Measurements from ENCODE around the gene ZHX3.

ZHX3 gene

DNA sequence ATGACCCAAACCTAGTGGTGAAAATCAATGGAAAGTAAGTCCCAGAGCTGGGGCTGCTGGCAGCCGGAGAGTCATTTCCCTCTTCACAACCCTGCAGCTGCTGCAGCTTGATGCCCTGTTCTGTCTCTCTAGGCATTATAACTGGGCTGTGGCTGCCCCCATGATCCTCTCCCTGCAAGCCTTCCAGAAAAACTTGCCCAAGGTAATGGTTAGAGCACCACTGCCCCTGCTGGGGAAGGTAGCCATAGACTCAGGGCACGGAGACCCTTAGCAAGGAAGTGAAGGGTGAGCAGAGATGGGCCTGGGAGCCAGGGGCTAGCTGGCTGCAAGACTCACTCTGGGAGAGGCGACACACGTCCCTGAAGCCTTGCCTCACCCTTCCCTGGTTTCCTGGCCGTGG, 35.1 kb upstream of the ZHX3 start:
- TF ChIP-seq, protein P1, sequence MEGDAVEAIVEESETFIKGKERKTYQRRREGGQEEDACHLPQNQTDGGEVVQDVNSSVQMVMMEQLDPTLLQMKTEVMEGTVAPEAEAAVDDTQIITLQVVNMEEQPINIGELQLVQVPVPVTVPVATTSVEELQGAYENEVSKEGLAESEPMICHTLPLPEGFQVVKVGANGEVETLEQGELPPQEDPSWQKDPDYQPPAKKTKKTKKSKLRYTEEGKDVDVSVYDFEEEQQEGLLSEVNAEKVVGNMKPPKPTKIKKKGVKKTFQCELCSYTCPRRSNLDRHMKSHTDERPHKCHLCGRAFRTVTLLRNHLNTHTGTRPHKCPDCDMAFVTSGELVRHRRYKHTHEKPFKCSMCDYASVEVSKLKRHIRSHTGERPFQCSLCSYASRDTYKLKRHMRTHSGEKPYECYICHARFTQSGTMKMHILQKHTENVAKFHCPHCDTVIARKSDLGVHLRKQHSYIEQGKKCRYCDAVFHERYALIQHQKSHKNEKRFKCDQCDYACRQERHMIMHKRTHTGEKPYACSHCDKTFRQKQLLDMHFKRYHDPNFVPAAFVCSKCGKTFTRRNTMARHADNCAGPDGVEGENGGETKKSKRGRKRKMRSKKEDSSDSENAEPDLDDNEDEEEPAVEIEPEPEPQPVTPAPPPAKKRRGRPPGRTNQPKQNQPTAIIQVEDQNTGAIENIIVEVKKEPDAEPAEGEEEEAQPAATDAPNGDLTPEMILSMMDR (IDR thresholded peaks at IDR 0.05; ENCODE audit: low read depth, low read length): no peak
- DNase-seq (ENCODE audit: extremely low read depth, low read depth): no peak

DNA sequence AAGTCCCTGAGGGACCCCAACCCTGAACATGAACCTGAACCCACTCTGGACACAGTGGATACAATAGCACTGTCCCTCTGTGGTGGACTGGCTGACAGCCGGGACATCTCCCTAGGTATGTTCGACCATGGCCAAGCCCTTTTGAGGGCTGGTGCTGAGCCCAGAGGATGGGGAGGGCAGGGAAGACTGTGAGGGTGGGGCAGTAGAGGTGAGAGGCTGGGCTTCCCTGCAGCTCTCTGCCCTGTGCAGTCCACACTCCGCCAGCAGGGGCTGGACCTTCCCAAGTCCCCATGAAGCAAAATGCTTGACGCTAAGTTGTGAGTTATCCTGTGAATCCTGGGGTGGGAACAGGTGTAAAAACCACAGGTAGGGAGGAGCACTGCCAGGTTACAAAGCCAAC, 34.6 kb upstream of the ZHX3 start:
- TF ChIP-seq, protein P1 (IDR thresholded peaks at IDR 0.05; ENCODE audit: low read depth, low read length): no peak
- no peak for DNase-seq (ENCODE audit: extremely low read depth, low read depth)

DNA sequence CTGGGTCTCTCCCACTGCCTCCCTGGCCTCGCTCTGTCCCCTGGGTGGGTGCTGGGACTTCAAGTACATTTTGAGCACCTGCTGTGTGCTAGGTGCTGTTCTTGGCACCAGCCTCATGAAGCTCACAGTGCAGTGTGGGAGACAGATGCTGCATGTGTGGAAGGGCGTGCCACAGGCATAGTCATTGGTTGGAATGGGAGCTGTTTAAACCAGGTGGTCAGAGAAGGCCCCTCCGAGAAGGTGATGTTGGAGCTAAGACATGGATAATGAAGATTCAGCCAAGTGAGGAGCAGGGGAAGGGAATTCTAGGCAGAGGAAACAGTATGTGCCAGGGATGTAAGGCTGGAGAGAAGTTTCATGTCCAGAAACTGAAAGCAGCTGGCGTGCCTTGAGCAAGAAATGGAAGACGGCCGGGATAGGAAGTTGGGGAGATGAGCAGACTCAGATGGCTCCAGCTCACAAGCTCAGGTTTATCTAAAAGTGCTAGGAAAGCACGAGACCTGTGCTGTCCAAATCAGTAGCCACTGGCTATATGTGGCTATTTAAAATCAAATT, 33.0 kb upstream of the ZHX3 start:
- no peak for DNase-seq (ENCODE audit: extremely low read depth, low read depth)
- TF ChIP-seq, protein P1 (IDR thresholded peaks at IDR 0.05; ENCODE audit: low read depth, low read length): no peak

DNA sequence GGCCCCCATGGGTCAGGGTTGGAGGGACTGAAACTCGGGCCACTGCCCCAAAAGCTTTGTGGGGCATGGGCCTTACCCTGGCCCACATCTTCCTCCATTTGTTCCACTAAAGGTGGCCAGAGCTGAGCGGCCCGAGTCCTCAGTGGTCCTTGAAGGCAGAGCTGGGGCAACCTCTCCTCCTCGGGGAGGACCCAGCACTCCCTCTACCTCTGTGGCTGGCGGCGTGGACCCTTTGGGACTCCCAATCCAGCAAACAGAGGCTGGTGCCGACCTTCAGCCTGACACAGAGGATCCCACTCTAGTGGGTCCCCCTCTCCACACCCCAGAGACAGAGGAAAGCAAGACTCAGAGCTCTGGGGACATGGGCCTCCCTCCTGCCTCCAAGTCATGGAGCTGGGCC, 32.4 kb upstream of the ZHX3 start:
- TF ChIP-seq, protein P1 (IDR thresholded peaks at IDR 0.05; ENCODE audit: low read depth, low read length): no peak
- DNase-seq (ENCODE audit: extremely low read depth, low read depth): no peak

DNA sequence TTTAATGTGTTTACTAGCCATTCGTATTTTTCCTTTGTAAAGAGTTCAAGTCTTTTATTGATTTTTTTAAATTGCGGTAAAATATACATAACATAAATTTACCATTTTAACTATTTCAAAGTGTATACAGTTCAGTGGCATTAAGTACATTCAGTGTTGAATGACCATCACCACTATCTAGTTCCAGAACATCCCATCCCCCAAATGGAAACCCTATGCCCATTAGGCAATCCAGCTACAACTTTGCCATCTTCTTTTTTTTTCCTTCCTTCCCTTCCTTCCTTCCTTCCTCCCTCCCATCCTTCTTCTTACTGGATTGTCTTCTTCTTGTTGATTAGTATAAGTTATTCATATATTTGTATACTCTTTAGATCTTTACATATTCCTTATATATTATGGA, 31.7 kb upstream of the ZHX3 start:
- TF ChIP-seq, protein P1 (IDR thresholded peaks at IDR 0.05; ENCODE audit: low read depth, low read length): no peak
- DNase-seq (ENCODE audit: extremely low read depth, low read depth): no peak

DNA sequence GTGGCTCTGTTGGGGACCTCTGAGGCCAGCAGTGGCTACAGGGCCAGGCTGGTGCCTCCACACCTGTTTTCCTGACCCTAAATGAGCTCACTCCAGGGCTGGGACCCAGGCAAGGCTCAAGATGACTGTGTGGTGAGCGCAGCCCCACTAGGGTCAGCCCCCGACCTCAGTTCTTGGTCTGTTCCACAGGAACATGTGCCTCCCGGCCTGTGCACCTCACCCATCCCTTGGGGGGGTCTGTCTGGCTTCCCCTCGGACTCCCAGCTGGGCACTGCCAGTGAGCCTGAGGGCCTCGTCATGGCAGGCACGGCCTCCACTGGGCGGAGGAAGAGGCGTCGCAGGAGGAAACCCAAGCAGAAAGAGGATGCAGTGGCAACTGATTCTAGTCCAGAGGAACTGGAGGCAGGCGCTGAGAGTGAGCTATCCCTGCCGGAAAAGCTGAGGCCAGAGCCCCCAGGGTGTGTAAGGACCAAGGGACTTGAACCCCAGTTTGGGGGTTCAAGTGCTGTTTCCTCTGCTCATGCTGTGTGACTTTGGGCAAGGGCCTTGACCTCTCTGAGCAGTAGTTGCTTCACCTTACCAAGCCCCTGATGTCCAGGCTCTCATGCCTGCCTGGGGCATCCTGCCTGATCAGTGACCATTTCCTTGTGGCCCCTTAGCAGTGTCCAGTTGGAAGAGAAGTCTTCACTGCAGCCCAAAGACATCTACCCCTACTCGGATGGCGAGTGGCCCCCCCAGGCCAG, 31.1 kb upstream of the ZHX3 start:
- TF ChIP-seq, protein P1 (IDR thresholded peaks at IDR 0.05; ENCODE audit: low read depth, low read length): no peak
- no peak for DNase-seq (ENCODE audit: extremely low read depth, low read depth)

DNA sequence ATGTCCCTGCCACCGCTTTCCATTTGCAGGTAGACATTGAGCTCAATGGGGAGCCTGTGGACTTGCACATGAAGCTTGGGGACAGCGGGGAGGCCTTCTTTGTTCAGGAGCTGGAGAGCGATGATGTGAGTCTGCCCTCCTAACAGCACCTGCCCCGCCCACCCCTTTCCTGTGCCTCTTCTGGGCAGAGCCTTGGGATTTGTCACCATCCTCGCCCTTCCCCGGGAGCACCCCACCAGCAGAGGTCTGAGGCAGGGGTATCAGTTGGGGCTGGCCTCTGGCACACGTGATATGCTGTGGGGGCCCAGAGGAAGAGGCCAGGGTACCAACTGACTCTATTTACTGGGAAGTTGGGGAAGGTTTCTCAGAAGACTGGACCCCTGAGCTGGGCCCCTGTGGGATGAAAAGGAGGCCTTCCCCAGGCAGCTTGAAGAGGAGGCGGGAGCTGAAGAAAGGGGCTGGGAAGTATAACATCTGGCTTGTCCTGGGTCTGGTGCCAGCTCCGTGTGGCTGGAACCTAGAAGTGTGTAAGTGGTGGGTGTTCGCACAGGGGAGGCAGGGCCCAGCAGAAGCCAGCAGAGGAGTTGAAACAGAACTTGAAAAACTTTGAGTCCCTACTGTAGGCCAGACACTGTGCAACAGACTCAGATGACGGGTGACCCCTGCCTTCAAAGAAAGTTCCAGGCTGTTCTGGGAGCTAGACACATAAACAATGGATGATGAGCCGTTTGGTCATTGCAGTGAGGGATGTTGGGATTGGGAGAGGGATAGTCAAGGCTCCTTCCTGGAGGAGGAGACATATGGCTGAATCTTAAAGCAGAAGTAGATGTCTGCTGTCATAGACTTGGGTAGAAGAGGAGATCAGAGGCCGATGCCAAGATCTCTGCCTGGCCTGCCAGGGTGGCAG, 30.2 kb upstream of the ZHX3 start:
- TF ChIP-seq, protein P1 (IDR thresholded peaks at IDR 0.05; ENCODE audit: low read depth, low read length): no peak
- no peak for DNase-seq (ENCODE audit: extremely low read depth, low read depth)

Measured in AG09319 (cell line).